ENCODE data around the gene NEU4.

NEU4 gene

DNA sequence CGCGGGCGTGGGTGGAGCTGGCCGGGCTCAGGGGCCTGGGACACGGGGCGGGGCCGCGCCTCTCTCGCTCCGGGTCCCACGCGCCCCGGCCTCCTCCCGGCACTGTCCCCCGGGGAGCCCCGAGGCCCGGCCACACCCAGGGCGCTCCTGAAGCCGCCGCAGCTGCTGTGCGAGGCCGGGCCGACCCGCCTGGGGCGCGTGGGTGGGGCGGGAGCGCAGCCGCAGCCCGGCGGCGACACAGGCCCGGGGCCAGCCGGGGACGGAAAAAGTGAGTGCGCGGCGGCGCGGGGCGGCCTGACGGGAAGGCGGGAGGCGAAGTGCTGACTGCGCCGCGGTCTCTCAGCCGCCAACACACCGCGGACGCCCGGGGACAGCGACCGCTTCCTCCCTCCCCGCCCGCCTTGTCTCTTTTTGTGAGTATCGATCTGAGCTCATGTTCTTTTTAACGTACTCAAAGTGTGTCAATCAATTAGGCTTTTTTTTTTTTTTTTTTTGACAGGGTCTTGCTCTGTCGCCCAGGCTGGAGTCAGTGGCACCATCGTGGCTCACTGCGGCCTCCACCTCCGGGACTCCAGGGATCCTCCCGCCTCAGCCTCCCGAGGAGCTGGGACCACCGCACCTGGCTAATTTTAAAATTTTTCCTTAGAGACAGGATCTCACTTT lies 35.2 kb downstream of the NEU4 start:
- DNase-seq (ENCODE audit: low read depth in 2 of 2) = peak; percentile 48 to 53
- TF ChIP-seq, protein P1, sequence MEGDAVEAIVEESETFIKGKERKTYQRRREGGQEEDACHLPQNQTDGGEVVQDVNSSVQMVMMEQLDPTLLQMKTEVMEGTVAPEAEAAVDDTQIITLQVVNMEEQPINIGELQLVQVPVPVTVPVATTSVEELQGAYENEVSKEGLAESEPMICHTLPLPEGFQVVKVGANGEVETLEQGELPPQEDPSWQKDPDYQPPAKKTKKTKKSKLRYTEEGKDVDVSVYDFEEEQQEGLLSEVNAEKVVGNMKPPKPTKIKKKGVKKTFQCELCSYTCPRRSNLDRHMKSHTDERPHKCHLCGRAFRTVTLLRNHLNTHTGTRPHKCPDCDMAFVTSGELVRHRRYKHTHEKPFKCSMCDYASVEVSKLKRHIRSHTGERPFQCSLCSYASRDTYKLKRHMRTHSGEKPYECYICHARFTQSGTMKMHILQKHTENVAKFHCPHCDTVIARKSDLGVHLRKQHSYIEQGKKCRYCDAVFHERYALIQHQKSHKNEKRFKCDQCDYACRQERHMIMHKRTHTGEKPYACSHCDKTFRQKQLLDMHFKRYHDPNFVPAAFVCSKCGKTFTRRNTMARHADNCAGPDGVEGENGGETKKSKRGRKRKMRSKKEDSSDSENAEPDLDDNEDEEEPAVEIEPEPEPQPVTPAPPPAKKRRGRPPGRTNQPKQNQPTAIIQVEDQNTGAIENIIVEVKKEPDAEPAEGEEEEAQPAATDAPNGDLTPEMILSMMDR (IDR thresholded peaks at IDR 0.05; ENCODE audit: low read depth, low read length) = no peak
- H3K4me3 ChIP-seq (replicated peaks in 1 of 2; ENCODE audit: low read depth in 2 of 2, low read length in 2 of 2) = peak overlapping the region; percentile 17 to 36

DNA sequence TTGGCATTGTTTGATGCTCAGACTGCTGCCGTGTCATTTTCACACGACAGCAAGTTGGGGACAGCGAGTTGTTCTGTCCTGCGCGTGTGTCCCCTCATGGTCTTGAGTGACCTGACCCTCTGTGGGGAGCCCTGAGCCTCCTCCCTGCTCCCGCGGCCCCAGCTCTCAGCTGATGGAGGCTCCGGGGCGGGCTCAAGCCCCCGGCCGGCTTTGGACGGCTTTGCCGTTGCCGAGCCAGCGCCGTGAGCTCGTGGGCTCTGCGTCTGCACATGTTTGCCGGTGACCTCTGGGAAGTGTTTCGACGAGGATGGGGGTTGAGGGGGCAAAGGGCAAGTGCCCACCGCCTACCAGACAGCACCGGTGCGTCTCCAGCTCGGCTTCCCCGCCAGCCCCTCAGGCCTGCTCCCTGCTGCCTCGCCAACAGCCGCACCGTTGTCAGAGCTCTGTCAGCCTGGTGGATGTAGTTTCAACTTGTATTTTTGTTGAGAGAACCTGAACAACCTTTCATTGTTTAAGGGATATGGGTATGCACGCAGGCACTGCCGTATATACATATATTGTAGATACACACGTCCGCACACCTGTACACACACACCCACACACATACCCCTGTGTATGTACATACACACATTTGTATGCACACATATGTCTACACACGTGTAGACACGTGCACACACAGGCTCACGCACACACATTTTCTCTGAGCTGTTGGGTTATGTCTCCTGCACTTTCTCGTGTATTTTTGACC lies 36.0 kb downstream of the NEU4 start:
- TF ChIP-seq, protein P1 (IDR thresholded peaks at IDR 0.05; ENCODE audit: low read depth, low read length) = no peak
- no peak overlapping the region for H3K4me3 ChIP-seq (replicated peaks in 1 of 2; ENCODE audit: low read depth in 2 of 2, low read length in 2 of 2)
- no peak for DNase-seq (ENCODE audit: low read depth in 2 of 2)

DNA sequence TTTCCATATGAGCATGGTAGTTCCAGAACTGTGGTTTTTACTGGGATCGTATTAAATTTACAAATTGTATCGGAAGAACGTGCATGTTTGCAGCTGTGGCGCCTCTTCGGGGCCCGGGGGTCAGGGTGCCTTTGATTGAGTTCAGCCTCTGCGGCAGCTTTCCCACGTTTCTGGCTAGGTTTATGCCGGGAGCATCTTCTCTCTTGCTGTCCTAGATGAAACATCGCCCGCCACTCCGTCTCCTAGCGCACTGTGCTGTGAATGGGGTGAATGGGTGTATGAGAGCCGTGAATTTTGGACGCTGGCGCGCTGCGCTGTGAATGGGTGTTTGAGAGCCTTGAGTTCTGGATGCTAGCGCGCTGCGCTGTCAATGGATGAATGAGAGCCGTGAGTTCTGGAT lies 37.4 kb downstream of the NEU4 start:
- TF ChIP-seq, protein P1 (IDR thresholded peaks at IDR 0.05; ENCODE audit: low read depth, low read length) = no peak
- no peak for DNase-seq (ENCODE audit: low read depth in 2 of 2)
- no peak overlapping the region for H3K4me3 ChIP-seq (replicated peaks in 1 of 2; ENCODE audit: low read depth in 2 of 2, low read length in 2 of 2)

DNA sequence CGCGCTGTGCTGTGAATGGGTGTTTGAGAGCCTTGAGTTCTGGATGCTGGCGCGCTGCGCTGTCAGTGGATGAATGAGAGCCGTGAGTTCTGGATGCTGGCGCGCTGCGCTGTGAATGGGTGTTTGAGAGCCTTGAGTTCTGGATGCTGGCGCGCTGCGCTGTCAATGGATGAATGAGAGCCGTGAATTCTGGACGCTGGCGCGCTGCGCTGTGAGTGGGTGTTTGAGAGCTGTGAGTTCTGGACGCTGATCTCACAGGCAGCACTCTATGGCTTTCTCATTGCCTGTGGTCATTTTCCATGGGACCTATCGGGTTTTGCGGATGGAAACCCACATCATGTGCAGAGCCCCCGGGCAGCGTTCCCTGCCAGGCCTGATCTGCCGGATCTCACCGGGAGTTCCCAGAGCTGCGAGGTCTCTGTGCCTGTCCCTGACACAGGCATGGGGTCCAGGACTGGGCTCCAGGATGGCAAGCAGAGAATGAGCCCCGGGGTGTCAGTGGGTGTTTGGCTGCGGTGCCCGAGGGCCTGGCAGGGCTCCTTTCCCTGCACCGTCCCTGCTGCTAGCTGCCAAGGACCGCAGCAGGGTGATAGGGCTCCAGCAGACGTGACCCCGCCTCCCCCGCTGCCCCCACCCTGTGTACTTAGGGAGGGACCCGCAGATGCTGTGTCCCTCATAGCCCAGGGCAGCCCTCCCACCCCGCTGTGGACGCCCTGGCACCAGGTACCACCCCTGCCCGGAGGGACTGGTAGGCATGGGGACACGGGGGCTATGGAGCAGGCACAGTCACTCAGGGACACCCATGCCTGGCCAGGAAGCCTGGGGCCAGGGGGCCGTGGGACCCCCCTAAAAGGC lies 40.0 kb downstream of the NEU4 start:
- no peak overlapping the region for H3K4me3 ChIP-seq (replicated peaks in 1 of 2; ENCODE audit: low read depth in 2 of 2, low read length in 2 of 2)
- DNase-seq (ENCODE audit: low read depth in 2 of 2) = no peak
- TF ChIP-seq, protein P1 (IDR thresholded peaks at IDR 0.05; ENCODE audit: low read depth, low read length) = no peak

DNA sequence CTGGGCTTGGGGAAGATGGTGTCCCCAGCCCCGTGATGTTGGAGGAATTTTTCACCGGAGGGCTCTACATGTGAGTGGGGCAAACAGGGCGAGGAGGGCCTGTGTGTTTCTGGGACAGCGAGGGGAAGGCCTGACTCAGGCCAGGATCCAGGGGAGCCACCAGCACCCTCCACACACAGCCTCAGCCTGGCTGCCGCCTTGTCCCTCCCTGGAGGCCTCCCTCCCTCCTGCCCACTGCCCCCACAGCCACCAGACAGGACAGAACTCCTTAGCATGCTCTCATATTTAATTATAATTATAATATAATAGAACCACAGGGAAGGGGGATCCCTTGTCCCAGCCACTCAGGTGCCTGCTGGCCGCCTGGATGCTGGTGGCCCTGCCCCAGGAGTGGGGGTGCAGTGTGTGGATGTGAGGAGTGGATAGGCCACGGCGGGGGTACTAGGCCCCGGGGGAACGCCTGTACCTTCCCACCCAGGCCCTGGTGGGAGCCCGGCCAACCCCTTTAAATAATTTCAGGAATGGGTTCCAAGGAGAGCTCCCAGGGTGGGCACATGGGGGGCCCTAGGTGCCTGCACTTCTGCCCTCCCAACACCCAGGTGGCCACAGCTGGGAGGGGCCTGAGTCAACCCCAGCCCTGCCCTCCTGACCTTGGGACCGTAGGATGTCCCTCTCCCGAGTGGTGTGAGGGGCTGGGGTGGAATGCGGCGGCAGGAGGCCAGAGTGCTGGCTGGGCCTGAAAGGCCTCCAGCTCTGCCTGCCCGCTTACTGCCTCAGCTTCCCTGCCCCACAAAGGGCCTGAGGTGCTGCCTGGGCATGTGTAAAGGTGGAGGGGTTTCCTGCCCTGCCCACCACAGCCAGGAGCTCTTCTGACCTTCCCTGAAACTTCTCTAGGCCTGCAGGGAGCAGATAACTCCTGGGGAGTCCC lies 40.9 kb downstream of the NEU4 start:
- DNase-seq (ENCODE audit: low read depth in 2 of 2) = no peak
- TF ChIP-seq, protein P1 (IDR thresholded peaks at IDR 0.05; ENCODE audit: low read depth, low read length) = no peak
- no peak overlapping the region for H3K4me3 ChIP-seq (replicated peaks in 1 of 2; ENCODE audit: low read depth in 2 of 2, low read length in 2 of 2)

Data from cardiac fibroblast (primary cell).